HepG2 (cell line): Measurements from ENCODE around the gene PPP1R27. TPM values are rescaled to one million over a fixed set of nuclear protein-coding genes. Genes with fewer than 3 reads are reported as not detected.

Experiments used
- BHLHE40 ChIP-seq: IDR thresholded peaks from 2 replicates; pipeline ENCODE4 v1.6.1; 2011; ENCODE audit warnings: low read length, improper control_type of control experiment
- DR1 ChIP-seq: sonication (generic); formaldehyde crosslinking; IDR thresholded peaks from 2 replicates; pipeline ENCODE4 v1.8.0; 2021; ENCODE audit warnings: mild to moderate bottlenecking, missing genetic modification reagents, inconsistent platforms
- EHMT2 ChIP-seq: fragments of 200-600 bp; sonication (generic); IDR thresholded peaks from 2 replicates; pipeline ENCODE4 v1.7.0; 2017; ENCODE audit warnings: antibody characterized with exemption, low read depth, low read length, borderline replicate concordance
- FOSL2 ChIP-seq: sonication (generic); formaldehyde crosslinking; IDR thresholded peaks from 2 replicates; pipeline ENCODE4 v1.4.0; 2020; ENCODE audit warnings: missing genetic modification reagents
- KDM5B ChIP-seq: sonication (generic); formaldehyde crosslinking; IDR thresholded peaks from 2 replicates; pipeline ENCODE4 v1.4.0; 2020; ENCODE audit warnings: missing genetic modification reagents, mild to moderate bottlenecking, borderline replicate concordance
- NR0B2 ChIP-seq: sonication (generic); formaldehyde crosslinking; IDR thresholded peaks from 2 replicates; pipeline ENCODE4 v1.4.0; 2020; ENCODE audit warnings: mild to moderate bottlenecking, missing genetic modification reagents
- PITX1 ChIP-seq: sonication (generic); formaldehyde crosslinking; IDR thresholded peaks from 2 replicates; pipeline ENCODE4 v1.5.1; 2020; ENCODE audit warnings: mild to moderate bottlenecking, missing genetic modification reagents
- POGZ ChIP-seq: sonication (generic); formaldehyde crosslinking; IDR thresholded peaks from 2 replicates; pipeline ENCODE4 v1.4.0; 2020; ENCODE audit warnings: mild to moderate bottlenecking, missing genetic modification reagents
- RFX3 ChIP-seq: IDR thresholded peaks from 2 replicates; pipeline ENCODE4 v1.6.1; 2016; ENCODE audit warnings: missing biosample characterization, missing genetic modification reagents
- RFX5 ChIP-seq: IDR thresholded peaks from 2 replicates; pipeline ENCODE4 v1.6.1; 2011; ENCODE audit warnings: low read depth, low read length, improper control_type of control experiment
- RFXANK ChIP-seq: IDR thresholded peaks from 2 replicates; pipeline ENCODE4 v1.6.1; 2016
- SCMH1 ChIP-seq: sonication (generic); formaldehyde crosslinking; IDR thresholded peaks from 2 replicates; pipeline ENCODE4 v1.9.0; 2021; ENCODE audit warnings: missing genetic modification reagents, mild to moderate bottlenecking, borderline replicate concordance
- SKI ChIP-seq: fragments of 450-650 bp; IDR thresholded peaks from one replicate; pipeline ENCODE4 v1.6.1; 2018; ENCODE audit warnings: mild to moderate bottlenecking; ENCODE audit not compliant: partially characterized antibody
- THAP11 ChIP-seq: IDR thresholded peaks from 2 replicates; pipeline ENCODE4 v1.6.1; 2016; ENCODE audit warnings: missing biosample characterization, missing genetic modification reagents
- ZBTB2 ChIP-seq: sonication (generic); formaldehyde crosslinking; IDR thresholded peaks from 2 replicates; pipeline ENCODE4 v1.8.0; 2022; ENCODE audit warnings: low read depth, missing genetic modification reagents
- ZFYVE20 ChIP-seq: sonication (generic); formaldehyde crosslinking; IDR thresholded peaks from 2 replicates; pipeline ENCODE4 v1.8.0; 2023; ENCODE audit warnings: low read depth, mild to moderate bottlenecking, moderate library complexity, missing genetic modification reagents, borderline replicate concordance
- ZNF329 ChIP-seq: sonication (generic); formaldehyde crosslinking; IDR thresholded peaks from 2 replicates; pipeline ENCODE4 v1.9.0; 2021; ENCODE audit warnings: low read depth, mild to moderate bottlenecking, missing genetic modification reagents
- ZNF383 ChIP-seq: sonication (generic); formaldehyde crosslinking; IDR thresholded peaks from 2 replicates; pipeline ENCODE4 v1.4.0; 2020; ENCODE audit warnings: missing genetic modification reagents, mild to moderate bottlenecking, borderline replicate concordance
- ZNF503 ChIP-seq: sonication (generic); formaldehyde crosslinking; IDR thresholded peaks from 2 replicates; pipeline ENCODE4 v1.4.0; 2020; ENCODE audit warnings: missing genetic modification reagents
- ZNF7 ChIP-seq: IDR thresholded peaks from 2 replicates; pipeline ENCODE4 v1.6.1; 2016; ENCODE audit warnings: missing biosample characterization, missing genetic modification reagents
- ZNF780A ChIP-seq: sonication (generic); formaldehyde crosslinking; IDR thresholded peaks from 2 replicates; pipeline ENCODE4 v1.8.0; 2022; ENCODE audit warnings: mild to moderate bottlenecking, missing genetic modification reagents, moderate library complexity
- polyA plus RNA-seq, 8 experiments: library from polyadenylated mRNA; depleted of rRNA in 3 of 8; stranded (reverse) in 7 of 8; unstranded in 1 of 8; fragments of >200 nt; fragmentation: Illumina TruSeq in 4 of 8; extraction: Trizol in 4 of 8; gene quantifications; 2 replicates each; pipeline versions ENCODE4 v1.2.1 to v1.2.3, GENCODE V29; 2011 to 2016; ENCODE audit warnings: low read depth in 4 of 8, missing spikeins in 1 of 8, mixed read lengths in 1 of 8; ENCODE audit not compliant: insufficient read depth in 1 of 8
- total RNA-seq, 5 experiments: library from RNA; depleted of rRNA; stranded (reverse); fragments of >200 nt; fragmentation: Illumina TruSeq; extraction: Trizol; gene quantifications; 2 replicates each; pipeline ENCODE4 v1.2.3, GENCODE V29; 2016; ENCODE audit warnings: low read depth in 1 of 5
- TF ChIP-seq, protein P1 (sequence below): IDR thresholded peaks from 2 replicates; pipeline ENCODE4 v1.6.1; 2016; ENCODE audit warnings: missing biosample characterization, missing genetic modification reagents, low read depth
- TF ChIP-seq, protein P2 (sequence below): sonication (generic); formaldehyde crosslinking; IDR thresholded peaks from 2 replicates; pipeline ENCODE4 v1.9.0; 2021; ENCODE audit warnings: missing genetic modification reagents, mild to moderate bottlenecking, borderline replicate concordance

The PPP1R27 gene
- total and polyA plus RNA-seq, 2 of the 13 experiments (the other 11 are each of a cell fraction or from before 2014, with no cell fraction given): 0.17 to 1.00 TPM

DNA sequence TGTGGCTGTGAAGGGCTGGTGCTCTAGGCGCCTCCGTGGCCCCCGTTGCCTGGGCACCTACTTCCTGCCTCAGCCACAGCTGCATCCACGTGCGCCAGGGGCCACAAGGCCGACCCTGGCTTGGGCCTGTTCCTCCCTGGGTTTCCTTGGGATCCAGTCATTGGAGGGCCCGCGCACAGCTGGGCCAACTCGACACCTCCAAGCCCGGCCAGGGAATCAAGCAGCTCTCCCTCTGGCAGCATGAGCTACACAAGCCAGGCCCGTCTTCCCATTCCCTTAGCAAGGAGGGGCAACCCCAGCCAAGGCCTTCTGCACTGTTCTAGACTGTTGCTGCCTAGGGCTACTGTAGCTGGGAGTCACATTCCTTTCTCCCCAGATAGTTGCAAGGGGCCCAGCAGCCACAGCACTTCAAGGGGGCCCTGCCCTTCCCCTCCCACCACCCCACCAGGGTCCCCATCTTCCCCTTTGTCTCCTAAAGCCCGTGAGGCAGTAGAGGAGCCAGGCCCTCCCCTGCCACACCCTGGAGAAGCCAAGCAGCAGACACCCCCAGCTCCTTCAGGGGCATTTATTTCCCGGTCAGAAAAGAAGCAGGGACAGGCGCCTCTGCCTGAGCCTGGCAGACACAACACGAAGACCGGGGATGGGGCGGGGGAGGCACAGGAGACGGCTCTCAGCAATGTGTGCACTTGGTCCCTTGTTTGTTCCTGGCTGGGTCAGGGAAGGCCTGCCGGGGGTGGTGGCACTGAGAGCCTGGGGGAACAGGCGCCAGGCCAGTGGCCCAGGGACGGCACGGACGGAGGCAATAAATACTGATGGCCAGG, 32.5 kb upstream of the PPP1R27 start (continued):
- TF ChIP-seq ZBTB2 (CRISPR knock-in tag) (no peak), RFXANK (CRISPR knock-in tag) (no peak), FOSL2 (peak; percentile 21), SCMH1 (CRISPR knock-in tag) (no peak), ZNF503 (CRISPR knock-in tag) (no peak), RFX5 (no peak), ZNF780A (CRISPR knock-in tag) (peak; percentile 30; the same call in 1 of the 2 replicates), ZNF329 (CRISPR knock-in tag) (no peak), NR0B2 (CRISPR knock-in tag) (peak; percentile 71), KDM5B (CRISPR knock-in tag) (0 out of 2 replicates have a peak, but pooled peaks have one; percentile 64), DR1 (CRISPR knock-in tag) (peak; percentile 17), BHLHE40 (no peak), PITX1 (no peak; the same call in 1 of the 2 replicates), POGZ (CRISPR knock-in tag) (peak; percentile 44; the same call in 1 of the 2 replicates), ZNF383 (CRISPR knock-in tag) (no peak; the same call in 1 of the 2 replicates), RFX3 (CRISPR knock-in tag) (no peak), EHMT2 (no peak), SKI (no peak), ZFYVE20 (CRISPR knock-in tag) (peak; percentile 26; the same call in 1 of the 2 replicates), ZNF7 (no peak), THAP11 (no peak)
- TF ChIP-seq, protein P1, sequence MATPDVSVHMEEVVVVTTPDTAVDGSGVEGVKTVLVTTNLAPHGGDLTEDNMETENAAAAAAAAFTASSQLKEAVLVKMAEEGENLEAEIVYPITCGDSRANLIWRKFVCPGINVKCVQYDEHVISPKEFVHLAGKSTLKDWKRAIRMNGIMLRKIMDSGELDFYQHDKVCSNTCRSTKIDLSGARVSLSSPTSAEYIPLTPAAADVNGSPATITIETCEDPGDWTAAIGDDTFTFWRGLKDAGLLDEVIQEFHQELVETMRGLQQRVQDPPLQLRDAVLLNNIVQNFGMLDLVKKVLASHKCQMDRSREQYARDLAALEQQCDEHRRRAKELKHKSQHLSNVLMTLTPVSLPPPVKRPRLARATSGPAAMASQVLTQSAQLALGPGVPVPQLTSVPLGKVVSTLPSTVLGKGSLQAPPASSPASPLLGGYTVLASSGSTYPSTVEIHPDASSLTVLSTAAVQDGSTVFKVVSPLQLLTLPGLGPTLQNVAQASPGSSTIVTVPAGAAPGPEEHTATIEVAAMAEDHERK (CRISPR knock-in tag): no peak
- TF ChIP-seq, protein P2, sequence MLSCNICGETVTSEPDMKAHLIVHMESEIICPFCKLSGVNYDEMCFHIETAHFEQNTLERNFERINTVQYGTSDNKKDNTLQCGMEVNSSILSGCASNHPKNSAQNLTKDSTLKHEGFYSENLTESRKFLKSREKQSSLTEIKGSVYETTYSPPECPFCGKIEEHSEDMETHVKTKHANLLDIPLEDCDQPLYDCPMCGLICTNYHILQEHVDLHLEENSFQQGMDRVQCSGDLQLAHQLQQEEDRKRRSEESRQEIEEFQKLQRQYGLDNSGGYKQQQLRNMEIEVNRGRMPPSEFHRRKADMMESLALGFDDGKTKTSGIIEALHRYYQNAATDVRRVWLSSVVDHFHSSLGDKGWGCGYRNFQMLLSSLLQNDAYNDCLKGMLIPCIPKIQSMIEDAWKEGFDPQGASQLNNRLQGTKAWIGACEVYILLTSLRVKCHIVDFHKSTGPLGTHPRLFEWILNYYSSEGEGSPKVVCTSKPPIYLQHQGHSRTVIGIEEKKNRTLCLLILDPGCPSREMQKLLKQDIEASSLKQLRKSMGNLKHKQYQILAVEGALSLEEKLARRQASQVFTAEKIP (CRISPR knock-in tag): no peak
